Skeletal muscle tissue (tissue), 4 donors: ENCODE results near the gene RSPH6A. TPM values are rescaled to one million over a fixed set of nuclear protein-coding genes. Genes with fewer than 3 reads are reported as not detected.

Source experiments
- H3K27ac ChIP-seq: one replicate; pipeline ENCODE4 v1.7.0; 2013; ENCODE audit warnings: mild to moderate bottlenecking, low read depth, low read length, inconsistent platforms
- H3K27me3 ChIP-seq, 3 donors: one replicate each; pipeline ENCODE4 v1.7.0; 2013; ENCODE audit warnings: low read length in 3 of 3; ENCODE audit not compliant: control insufficient read depth in 3 of 3, insufficient read depth in 3 of 3
- H3K36me3 ChIP-seq, 3 donors: one replicate each; pipeline ENCODE4 v1.7.0; 2013; ENCODE audit warnings: low read length in 3 of 3; ENCODE audit not compliant: control insufficient read depth in 3 of 3, insufficient read depth in 3 of 3
- H3K4me1 ChIP-seq, 3 donors: one replicate each; pipeline ENCODE4 v1.7.0; 2013; ENCODE audit warnings: low read length in 3 of 3, mild to moderate bottlenecking in 3 of 3; ENCODE audit not compliant: control insufficient read depth in 3 of 3, insufficient read depth in 3 of 3
- H3K4me3 ChIP-seq, 3 donors: one replicate each; pipeline ENCODE4 v1.7.0; 2013; ENCODE audit warnings: low read length in 3 of 3
- H3K9ac ChIP-seq, 3 donors: one replicate each; pipeline ENCODE4 v1.7.0; 2013; ENCODE audit warnings: low read length in 3 of 3, mild to moderate bottlenecking in 3 of 3, moderate library complexity in 2 of 3, low read depth in 1 of 3
- H3K9me3 ChIP-seq, 3 donors: one replicate each; pipeline ENCODE4 v1.7.0; 2013; ENCODE audit warnings: low read length in 3 of 3; ENCODE audit not compliant: control insufficient read depth in 3 of 3
- total RNA-seq: library from RNA; depleted of rRNA; stranded (reverse); fragments of >200 nt; gene quantifications from one replicate; pipeline ENCODE4 v1.2.3, GENCODE V29; 2014
- donor health status: Osteomylitis.

RSPH6A gene
- total RNA-seq, 1 donor from 2014 or later, result not detected

DNA sequence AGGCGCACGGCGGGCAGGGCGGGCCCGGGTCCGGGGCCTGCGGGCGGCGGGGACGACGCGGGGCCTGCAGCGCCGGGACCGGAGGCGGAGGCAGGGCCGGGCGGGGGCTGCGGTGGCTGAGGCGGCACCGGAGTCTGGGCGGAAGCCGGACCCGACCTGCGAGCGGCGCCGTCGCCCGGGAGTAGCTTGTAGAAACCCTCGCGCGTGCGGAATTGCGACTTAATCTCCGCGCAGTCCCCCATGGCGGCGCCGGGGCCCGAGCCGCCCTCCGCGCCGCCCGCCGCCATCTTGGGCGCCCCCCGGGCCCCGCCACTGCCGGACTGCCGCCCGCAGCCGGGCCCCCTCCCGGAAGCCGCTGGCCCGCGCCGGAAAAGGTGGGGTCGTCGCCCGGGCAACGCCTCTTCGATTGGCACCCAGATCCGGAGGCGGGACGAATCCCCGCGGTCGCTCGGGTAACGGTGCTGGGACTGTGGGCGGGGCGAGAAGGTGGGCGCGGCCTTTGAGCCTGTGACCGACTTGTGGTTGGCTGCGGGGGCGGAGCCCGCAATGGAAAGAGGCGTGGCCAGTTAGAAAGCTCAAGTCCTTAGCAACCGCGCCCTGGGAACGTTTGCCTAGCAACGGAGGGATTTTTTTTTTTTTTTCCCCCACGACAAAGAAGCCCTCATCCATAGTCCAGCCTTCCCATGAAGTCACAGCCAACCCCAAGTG is 22.5 kb downstream of the RSPH6A start, which contains the start of gene DMWD:
Gene DMWD (minus strand): TSS at position 376 of the 708 bp plus-strand sequence. CDS start 89 bp downstream, at position 287.
- Histone ChIP-seq H3K27ac (peak within 1 kb of the TSS; percentile 31), H3K9me3 (no peaks in the 10 kb centered on the region), H3K9ac (peak within 1 kb of the TSS; percentile 76 to 80 (median 76))

DNA sequence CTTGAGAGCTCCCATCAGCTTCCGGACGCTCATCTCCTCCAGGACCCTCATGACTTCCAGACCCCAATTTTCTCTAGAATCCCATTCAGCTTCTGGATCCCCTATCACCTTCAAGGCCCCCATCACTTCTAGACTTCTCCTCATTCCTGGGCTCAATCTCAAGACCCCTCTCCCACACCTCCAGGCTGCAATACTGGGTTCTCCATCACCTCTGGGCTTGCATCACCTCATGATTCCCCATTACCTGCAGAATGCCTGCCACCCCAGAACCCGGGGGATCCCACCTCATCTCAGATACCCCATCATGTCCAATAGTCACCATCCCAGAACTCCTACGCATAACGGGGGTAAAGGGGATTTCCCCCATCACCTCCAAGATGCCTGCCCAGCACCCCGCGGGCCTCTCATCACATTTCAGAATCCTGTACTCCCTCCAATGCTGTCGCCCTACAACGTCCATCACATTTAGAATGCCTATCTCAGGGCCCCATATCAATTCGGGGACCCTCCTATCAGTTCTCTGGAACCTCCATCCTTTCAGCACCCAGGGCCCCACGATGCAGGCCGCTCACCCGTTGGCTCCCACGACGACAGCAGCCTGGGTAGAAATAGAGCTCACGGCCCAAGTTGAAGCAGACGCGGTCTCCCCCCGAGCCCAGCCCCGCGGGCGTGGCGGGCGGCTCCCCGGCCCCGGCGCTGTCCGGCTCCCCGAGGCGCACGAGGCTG is 23.2 kb downstream of the RSPH6A start:
- H3K9me3 ChIP-seq, result no peaks in the 10 kb centered on the region
- H3K36me3 ChIP-seq, result peaks cover 10 to 13% (median 13%) of the 10 kb centered on the region in 3 donors
- peaks cover 34 to 42% (median 36%) of the 10 kb centered on the region in 3 donors for H3K4me1 ChIP-seq
- H3K4me3 ChIP-seq, result peak overlapping the region; percentile 76 to 77 (median 77)
- H3K27ac ChIP-seq, result peak overlapping the region; percentile 30
- H3K27me3 ChIP-seq, result no peaks in the 10 kb centered on the region
- peak overlapping the region; percentile 76 to 80 (median 76) for H3K9ac ChIP-seq

More for the DNA sequence above, 22.5 kb downstream of the RSPH6A start, which contains the start of gene DMWD:
- peaks cover 5 to 11% (median 11%) of the 10 kb centered on the region in 3 donors for H3K36me3 ChIP-seq
- H3K4me3 ChIP-seq, result peak within 1 kb of the TSS; percentile 76 to 77 (median 77)
- H3K4me1 ChIP-seq, result peaks cover 32 to 35% (median 35%) of the 10 kb centered on the region in 3 donors
- H3K27me3 ChIP-seq, result no peaks in the 10 kb centered on the region

GRCh38 chr19:45790942-45791341 is 24.2 kb downstream of the RSPH6A start:
- peaks cover 10 to 19% (median 15%) of the 10 kb centered on the region in 3 donors for H3K36me3 ChIP-seq
- no peak overlapping the region for H3K4me3 ChIP-seq
- H3K27me3 ChIP-seq, result no peaks in the 10 kb centered on the region
- peak overlapping the region in 1 of 3 donors; percentile 3 for H3K9ac ChIP-seq
- peaks cover 37 to 51% (median 43%) of the 10 kb centered on the region in 3 donors for H3K4me1 ChIP-seq
- no peaks in the 10 kb centered on the region for H3K9me3 ChIP-seq
- no peak overlapping the region for H3K27ac ChIP-seq

- Histone ChIP-seq H3K9me3 (no peaks in the 10 kb centered on the region), H3K27me3 (no peaks in the 10 kb centered on the region), H3K9ac (peak overlapping the region in 1 of 3 donors; percentile 41), H3K27ac (peak overlapping the region; percentile 66), H3K4me3 (no peak overlapping the region), H3K4me1 (peaks cover 51 to 68% (median 60%) of the 10 kb centered on the region in 3 donors), H3K36me3 (peaks cover 10 to 21% (median 15%) of the 10 kb centered on the region in 3 donors)
Observed at GRCh38 chr19:45789035-45789786, 25.9 kb downstream of the RSPH6A start.

DNA sequence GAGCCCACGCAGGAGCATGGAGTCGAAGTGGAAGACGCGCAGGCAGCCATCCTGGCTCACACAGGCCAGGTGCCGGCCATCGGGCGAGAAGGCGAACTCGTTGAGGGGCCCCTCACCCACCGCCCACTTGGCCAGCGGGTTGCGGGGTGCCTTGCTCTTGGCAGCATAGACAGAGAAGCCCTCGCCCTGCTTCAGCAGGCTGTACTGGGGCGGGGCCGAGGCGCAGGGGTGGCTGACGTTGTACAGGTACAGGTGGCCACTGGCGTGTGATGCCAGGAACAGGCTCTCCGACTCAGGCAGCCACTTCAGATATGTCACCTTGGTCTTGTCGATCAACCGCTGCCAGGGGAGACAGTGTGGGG is 28.6 kb downstream of the RSPH6A start:
- Histone ChIP-seq H3K36me3 (peaks cover 10 to 21% (median 15%) of the 10 kb centered on the region in 3 donors), H3K4me3 (no peak overlapping the region), H3K27me3 (no peaks in the 10 kb centered on the region), H3K9ac (no peak overlapping the region), H3K9me3 (no peaks in the 10 kb centered on the region), H3K27ac (no peak overlapping the region), H3K4me1 (peaks cover 55 to 74% (median 68%) of the 10 kb centered on the region in 3 donors)

- H3K27me3 ChIP-seq, result no peaks in the 10 kb centered on the region
- no peaks in the 10 kb centered on the region for H3K9me3 ChIP-seq
- peak overlapping the region in 1 of 3 donors; percentile 35 for H3K4me3 ChIP-seq
- peaks cover 57 to 73% (median 69%) of the 10 kb centered on the region in 3 donors for H3K4me1 ChIP-seq
- H3K27ac ChIP-seq, result no peak overlapping the region
- H3K36me3 ChIP-seq, result peaks cover 9 to 20% (median 15%) of the 10 kb centered on the region in 3 donors
- peak overlapping the region in 2 of 3 donors; percentile 6 to 68 for H3K9ac ChIP-seq
Observed at GRCh38 chr19:45785781-45786532, 29.2 kb downstream of the RSPH6A start.

- H3K27me3 ChIP-seq, result no peaks in the 10 kb centered on the region
- H3K36me3 ChIP-seq, result peaks cover 5 to 19% (median 13%) of the 10 kb centered on the region in 3 donors
- peaks cover 65 to 81% (median 78%) of the 10 kb centered on the region in 3 donors for H3K4me1 ChIP-seq
- peak overlapping the region in 2 of 3 donors; percentile 27 to 35 for H3K4me3 ChIP-seq
- no peaks in the 10 kb centered on the region for H3K9me3 ChIP-seq
- peak overlapping the region in 2 of 3 donors; percentile 6 to 68 for H3K9ac ChIP-seq
- peak overlapping the region; percentile 95 for H3K27ac ChIP-seq
Observed at GRCh38 chr19:45785097-45785496, 30.0 kb downstream of the RSPH6A start.

DNA sequence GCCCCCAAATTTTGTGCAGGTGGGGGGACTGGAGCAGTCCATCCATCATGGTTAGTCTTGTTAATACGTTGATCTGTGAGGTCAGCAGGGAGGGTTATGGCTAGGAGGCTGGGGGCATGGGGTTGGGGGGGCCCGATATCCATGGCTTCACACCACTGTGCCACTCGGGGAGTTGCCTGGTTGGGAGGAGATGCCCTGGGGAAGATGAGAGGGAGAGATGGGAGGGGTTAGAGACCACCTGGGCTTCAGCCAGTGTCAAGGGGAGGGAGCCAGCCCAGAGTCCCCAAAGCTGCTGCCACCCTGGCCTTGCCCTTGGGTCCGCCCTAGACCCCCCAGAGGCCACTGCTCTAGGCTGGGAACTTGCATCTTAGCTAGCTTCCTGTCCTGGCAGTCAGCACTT is 31.0 kb downstream of the RSPH6A start:
- peak overlapping the region; percentile 95 for H3K27ac ChIP-seq
- no peaks in the 10 kb centered on the region for H3K27me3 ChIP-seq
- peak overlapping the region in 2 of 3 donors; percentile 17 to 75 for H3K9ac ChIP-seq
- no peaks in the 10 kb centered on the region for H3K9me3 ChIP-seq
- H3K4me1 ChIP-seq, result peaks cover 69 to 85% (median 79%) of the 10 kb centered on the region in 3 donors
- peaks cover 12 to 18% (median 12%) of the 10 kb centered on the region in 3 donors for H3K36me3 ChIP-seq
- H3K4me3 ChIP-seq, result no peak overlapping the region
